Fibroblast of the aortic adventitia (primary cell): ENCODE results near the gene ALG1L2. TPM values are rescaled to one million over a fixed set of nuclear protein-coding genes. Genes with fewer than 3 reads are reported as not detected.
"Not testable (repeated sequence)": the region's sequence is repeated elsewhere in the genome, so short reads cannot be mapped to it uniquely, and the experiment has no call there.

Source experiments
- DNase-seq: peaks from one replicate; pipeline ENCODE4 v3.0.0-alpha.2; 2010; ENCODE audit warnings: low read depth
- H3K4me3 ChIP-seq: 2 replicates; pipeline ENCODE4 v1.5.1; 2011; ENCODE audit warnings: low read depth, mild to moderate bottlenecking, control low read depth, low read length, moderate library complexity
- total RNA-seq: library from RNA; depleted of rRNA; stranded (reverse); fragments of >200 nt; gene quantifications from 2 replicates; pipeline ENCODE4 v1.2.3, GENCODE V29; 2012; ENCODE audit warnings: low replicate concordance
- TF ChIP-seq, protein P1 (sequence below): IDR thresholded peaks from 2 replicates; pipeline ENCODE4 v1.5.1; 2011; ENCODE audit warnings: mild to moderate bottlenecking, low read length, control low read depth, inconsistent platforms; ENCODE audit not compliant: insufficient read depth

The ALG1L2 gene
- total RNA-seq, 1 donor = 0.54 TPM

- H3K4me3 ChIP-seq = no peak overlapping the region
- DNase-seq = no peak
- TF ChIP-seq, protein P1, sequence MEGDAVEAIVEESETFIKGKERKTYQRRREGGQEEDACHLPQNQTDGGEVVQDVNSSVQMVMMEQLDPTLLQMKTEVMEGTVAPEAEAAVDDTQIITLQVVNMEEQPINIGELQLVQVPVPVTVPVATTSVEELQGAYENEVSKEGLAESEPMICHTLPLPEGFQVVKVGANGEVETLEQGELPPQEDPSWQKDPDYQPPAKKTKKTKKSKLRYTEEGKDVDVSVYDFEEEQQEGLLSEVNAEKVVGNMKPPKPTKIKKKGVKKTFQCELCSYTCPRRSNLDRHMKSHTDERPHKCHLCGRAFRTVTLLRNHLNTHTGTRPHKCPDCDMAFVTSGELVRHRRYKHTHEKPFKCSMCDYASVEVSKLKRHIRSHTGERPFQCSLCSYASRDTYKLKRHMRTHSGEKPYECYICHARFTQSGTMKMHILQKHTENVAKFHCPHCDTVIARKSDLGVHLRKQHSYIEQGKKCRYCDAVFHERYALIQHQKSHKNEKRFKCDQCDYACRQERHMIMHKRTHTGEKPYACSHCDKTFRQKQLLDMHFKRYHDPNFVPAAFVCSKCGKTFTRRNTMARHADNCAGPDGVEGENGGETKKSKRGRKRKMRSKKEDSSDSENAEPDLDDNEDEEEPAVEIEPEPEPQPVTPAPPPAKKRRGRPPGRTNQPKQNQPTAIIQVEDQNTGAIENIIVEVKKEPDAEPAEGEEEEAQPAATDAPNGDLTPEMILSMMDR = no peak
These were observed 10.3 kb downstream of the ALG1L2 start for GRCh38 chr3:130091958-130092357.

GRCh38 chr3:130093741-130094391 is 12.2 kb downstream of the ALG1L2 start:
- TF ChIP-seq, protein P1 = no peak
- DNase-seq = no peak
- no peak overlapping the region for H3K4me3 ChIP-seq

- H3K4me3 ChIP-seq, DNase-seq: not testable (repeated sequence)
These were observed 12.9 kb downstream of the ALG1L2 start for GRCh38 chr3:130094491-130094941.

- not testable (repeated sequence) for DNase-seq, H3K4me3 ChIP-seq
These were observed 14.2 kb downstream of the ALG1L2 start for GRCh38 chr3:130095858-130096257.

- not testable (repeated sequence) for DNase-seq, H3K4me3 ChIP-seq
These were observed 15.5 kb downstream of the ALG1L2 start for GRCh38 chr3:130097096-130097495.

GRCh38 chr3:130097690-130098638 is 16.3 kb downstream of the ALG1L2 start:
- DNase-seq, H3K4me3 ChIP-seq: not testable (repeated sequence)
- TF ChIP-seq, protein P1 = peak; percentile 37

DNA sequence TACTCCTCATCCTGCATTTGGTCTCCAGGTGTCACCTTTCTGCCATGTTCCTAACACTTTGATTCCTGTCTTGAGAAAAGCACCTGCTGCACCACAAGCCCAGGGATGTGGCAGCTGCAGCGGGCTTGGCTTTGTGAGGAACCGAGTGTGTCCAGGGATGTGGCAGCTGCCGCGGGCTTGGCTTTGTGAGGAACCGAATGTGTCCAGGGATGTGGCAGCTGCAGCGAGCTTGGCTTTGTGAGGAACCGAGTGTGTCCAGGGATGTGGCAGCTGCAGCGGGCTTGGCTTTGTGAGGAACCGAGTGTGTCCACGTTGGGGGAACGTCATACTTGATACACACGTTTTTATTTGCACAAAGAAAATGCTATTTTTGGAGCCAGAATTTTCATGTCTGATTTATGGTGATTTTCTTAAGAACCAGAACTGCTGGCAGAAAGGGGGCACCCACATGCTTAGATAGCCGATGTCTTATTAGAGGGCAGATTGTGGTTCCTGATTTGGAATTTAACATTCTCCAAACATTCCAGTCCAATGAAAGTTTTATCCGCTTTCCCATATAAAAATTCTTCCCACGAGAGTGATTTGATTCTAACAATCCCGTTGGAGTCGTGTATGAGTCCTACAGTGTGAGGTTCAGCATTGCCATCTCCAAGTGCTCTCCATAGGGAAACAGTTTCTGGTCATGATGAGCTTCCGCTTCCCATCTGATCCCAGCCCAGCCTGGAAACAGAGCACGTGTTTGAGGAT is 17.2 kb downstream of the ALG1L2 start:
- not testable (repeated sequence) for DNase-seq, H3K4me3 ChIP-seq

GRCh38 chr3:130102545-130102944 is 20.9 kb downstream of the ALG1L2 start:
- DNase-seq, H3K4me3 ChIP-seq: not testable (repeated sequence)

DNA sequence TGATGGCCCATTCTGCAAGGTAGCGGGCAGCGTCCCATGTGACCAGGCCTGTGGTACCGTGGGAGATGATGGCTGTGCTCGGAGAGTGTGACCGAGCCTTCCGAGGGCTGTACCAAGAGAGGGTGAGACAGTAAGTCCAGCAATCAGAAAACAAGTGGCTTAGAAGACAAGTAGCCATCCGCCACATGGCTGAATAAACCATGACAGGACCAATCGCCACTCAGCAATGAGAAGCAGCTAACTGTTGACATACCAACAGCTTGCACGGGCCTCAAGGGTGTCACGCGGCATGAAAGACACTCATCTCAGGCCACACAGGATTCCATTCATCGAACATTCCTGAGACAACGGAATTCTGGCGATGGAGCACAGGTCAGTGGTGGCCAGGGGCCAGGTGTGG is 22.6 kb downstream of the ALG1L2 start:
- DNase-seq, H3K4me3 ChIP-seq: not testable (repeated sequence)

GRCh38 chr3:130107333-130107995 is 25.8 kb downstream of the ALG1L2 start:
- not testable (repeated sequence) for DNase-seq, H3K4me3 ChIP-seq

DNA sequence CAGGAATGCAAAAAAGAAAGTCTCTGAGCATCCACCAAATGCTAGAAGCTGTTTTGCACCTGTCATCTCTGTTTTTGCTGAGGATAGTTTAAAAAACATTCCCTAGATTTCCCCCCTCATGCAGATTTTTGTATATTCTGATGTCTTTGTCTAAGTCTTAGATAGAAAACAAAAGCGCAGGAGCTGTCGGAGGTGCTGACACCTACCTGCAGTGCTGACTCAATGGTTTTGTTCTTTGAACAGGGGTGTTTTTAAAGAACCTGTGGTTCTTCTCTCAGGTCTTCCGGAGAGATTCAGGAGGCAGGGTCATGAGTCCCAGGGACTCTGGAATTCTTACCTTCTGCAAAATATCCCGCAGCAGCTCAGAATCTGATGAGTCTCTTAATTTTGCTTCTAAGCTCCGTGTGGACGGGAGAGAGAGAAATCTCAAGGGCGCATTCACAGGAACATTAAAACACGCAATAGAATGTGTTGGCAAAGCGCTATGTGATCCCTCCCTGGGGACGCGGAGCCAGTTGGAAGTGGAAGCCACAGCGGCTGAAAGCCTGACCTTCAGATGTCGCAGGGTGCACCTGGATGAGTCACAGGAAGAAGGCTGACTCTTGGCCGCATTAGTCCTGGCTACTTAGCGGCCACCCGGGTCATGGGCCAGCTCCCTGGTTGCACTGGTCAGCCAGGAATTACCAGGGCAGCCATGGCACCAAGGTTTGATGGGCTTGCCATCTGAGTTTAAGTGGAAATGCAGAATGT is 27.4 kb downstream of the ALG1L2 start:
- DNase-seq, H3K4me3 ChIP-seq: not testable (repeated sequence)

DNA sequence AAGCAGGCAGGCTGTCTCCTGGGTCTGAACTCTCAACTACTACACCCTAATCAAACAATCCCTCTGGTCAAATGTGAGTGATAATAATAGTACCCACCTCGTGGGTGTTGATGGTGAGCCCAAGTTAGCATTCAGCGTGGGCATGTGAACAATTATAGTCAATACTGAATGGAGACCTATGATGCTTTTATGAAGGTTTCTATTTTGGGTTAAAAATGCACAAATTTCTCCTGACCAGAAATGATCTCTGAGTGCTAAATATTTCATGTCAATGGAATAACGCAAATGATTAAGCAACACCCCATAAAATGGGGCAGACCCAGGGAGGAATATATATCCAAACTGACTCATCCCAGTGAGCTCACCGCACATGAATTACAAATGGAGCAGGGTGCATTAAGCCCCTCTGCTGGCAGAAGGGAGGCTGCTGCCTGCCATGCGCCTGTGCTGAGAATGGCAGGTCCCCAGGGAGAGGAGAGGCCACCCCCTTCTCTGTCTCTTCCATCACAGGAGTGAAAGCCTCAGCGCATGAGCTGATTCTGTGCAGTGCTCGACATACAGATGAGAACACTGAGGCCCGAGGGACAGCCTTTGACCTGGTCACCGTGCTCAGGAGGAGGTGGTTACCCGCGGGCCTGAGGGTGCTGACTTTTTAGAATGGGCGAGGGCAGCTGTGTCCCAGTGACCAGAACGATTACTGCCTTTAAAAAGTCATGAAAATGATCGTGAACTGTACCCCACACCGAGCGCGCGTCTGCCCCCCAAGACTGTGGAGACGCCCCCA is 28.9 kb downstream of the ALG1L2 start:
- DNase-seq = peak; percentile 57
- peak overlapping the region; percentile 77 for H3K4me3 ChIP-seq
